Eye (tissue), 1 donor: ENCODE data around the gene HERC2.

Experiments used
- DNase-seq: peaks from one replicate; pipeline ENCODE4 v3.0.0-alpha.2; 2015

The HERC2 gene

DNA sequence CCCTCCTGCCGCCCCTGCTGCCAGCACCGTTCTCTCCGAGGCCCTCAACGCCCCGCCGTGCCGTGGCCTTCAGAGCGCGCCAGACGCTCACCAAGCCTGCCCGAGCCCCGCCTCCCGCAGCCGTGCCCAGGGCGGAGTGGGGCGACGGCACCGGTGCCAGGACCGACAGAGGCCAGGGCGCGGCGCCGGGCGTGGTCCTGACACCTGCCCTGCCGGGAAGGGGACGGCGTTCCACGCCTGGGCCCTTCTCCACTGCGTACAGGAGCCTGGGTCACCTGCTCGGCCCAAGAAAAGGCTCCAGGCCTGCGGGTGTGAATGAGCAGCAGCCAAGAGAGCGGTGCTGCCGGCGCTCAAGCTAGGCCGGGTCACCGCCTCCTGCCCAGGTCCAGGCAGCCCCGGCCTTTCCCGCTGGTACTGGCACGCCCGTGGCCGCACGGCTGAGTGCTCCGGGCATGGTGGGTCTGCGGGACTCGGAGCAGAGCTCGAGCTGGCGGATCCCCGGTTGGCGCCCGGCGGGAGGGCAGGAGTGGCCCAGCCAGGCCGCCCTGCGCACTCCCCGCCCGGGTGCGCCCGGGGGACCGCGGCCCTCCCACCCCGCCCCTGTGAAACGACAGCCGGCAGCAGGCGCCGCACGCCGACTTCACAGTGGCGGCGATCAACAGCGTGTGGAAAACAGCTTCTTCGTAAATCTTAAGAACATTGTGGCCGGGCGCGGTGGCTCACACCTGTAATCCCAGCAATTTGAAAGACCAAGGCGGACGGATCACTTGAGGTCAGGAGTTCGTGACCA, 227.1 kb downstream of the HERC2 start:
- peak; percentile 72 for DNase-seq

DNA sequence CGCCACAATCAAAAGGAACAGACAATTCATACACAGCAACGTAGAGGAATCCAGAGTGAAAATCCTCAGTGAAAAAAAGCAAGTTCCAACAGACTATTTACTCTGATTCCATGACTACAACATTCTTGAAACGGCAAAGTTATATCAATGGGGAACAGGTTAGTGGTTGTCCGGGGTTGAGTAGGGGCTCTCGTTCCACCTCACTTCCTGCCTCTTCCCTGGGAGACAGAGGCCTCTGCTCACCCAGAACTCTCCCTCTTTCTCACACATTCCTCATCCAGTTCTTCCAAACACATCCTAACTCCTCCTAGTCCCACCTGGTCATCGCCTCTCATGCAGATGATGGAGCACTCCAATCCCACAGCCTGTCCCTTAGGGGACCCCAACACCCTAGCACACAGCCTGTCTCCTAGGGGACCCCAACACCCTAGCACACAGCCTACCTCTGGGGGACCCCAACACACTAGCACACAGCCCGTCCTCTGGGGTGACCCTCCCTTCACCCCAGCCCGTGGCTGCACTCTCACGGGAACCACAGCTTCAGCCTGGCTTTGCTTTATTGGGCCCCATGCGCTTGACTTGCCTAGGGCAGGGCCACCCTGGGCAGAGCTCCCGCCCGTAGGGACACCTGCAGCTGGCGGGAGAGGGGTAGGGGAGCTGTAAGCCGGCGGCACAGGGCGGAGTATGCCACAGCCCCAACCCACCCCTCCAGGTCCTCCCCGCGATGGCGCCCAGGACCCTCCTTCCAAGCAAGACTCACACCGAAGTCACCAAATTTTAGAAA, 228.0 kb downstream of the HERC2 start:
- peak; percentile 26 for DNase-seq

DNA sequence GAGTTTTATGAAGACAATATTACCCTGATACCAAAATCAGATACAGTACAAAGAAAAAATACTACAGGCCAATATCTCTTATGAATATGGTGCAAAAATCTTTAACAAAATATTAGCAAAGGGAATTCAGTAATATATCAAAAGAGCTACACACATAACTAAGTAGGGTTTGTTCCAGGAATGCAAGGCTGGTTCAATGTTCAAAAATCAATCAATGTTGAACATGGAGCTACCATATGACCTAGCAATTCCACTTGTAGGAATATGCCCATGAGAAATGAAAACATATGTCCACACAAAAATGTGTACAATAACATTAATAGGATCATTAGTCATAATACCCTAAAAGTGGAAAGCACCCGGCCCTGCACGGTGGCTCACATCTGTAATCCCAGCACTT, 230.7 kb downstream of the HERC2 start:
- DNase-seq, result no peak

DNA sequence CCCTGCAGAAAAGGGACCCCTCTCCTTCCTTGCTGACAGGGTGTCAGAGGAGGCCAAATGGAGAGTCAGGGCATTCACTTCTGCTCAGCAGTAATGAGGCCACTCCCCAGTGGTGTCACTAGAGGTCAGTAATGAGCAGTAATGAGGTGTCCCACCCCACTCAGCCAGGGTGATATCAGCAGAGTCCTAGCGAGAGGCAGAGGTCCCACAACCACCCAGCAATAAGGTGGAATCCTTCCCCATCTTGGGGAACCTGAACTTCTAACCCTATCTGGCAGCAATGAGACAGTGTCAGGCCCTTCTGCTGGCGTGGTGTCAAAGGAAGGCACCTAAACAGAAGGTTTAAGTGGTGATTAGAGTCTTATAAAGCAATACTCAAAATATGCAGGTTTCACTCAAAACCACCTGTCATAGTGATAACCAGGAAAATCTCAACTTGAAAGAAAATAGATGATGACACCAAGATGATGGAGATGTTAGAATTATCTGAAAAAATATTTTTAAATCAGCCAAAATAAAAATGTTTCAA, 235.7 kb downstream of the HERC2 start:
- DNase-seq, result peak; percentile 80

DNA sequence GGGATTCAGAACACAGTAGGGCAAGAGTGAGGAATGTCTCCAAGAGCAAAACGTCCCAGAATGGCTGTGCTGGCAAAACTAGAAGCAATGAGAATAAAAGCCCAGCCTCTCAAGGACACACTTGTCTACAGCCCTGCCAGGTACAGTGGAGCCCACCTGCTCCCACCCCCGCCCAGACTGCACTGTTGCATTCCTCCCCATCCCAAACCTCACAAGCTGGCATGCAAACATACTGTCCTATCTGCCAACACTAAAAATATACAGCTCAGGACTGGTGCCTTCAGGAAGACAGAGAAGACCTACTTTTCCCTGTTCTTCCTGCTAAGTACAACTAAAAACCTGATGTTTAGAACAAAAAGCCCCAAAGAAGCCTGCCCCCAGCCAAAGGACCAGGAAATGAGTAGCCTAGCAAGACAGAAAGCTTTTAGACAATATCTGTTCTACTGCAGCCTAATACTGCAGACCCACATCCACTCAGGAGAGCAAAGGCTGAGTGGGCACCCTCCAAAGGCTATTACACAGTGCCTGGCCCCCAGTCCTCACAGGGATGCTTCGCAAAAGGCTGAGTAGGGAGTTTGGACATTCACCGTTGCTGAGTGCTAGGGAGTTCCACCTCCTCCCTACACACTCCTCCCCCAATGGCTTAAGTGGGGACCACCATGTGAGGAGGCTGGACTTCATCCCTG, 236.3 kb downstream of the HERC2 start:
- no peak for DNase-seq

DNA sequence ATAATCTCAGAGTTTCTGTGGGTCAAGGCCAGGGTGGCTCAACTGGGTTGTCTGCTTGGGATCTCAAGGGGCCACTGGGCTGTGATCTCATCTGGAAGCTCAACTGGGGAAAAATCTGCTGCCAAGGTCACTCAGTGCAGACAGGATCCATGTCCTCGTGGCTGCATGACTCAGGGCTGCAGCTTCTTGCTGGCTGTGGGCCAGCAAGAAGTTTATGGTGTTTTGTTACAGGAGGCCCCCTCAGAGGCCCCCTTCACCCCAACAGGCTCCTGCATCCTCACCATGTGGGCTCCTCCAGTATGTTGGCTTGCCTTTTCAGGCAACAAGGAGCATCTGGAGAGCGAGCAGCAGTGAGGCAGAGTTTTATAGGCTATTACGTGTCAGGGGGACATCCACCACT, 237.4 kb downstream of the HERC2 start:
- no peak for DNase-seq

DNA sequence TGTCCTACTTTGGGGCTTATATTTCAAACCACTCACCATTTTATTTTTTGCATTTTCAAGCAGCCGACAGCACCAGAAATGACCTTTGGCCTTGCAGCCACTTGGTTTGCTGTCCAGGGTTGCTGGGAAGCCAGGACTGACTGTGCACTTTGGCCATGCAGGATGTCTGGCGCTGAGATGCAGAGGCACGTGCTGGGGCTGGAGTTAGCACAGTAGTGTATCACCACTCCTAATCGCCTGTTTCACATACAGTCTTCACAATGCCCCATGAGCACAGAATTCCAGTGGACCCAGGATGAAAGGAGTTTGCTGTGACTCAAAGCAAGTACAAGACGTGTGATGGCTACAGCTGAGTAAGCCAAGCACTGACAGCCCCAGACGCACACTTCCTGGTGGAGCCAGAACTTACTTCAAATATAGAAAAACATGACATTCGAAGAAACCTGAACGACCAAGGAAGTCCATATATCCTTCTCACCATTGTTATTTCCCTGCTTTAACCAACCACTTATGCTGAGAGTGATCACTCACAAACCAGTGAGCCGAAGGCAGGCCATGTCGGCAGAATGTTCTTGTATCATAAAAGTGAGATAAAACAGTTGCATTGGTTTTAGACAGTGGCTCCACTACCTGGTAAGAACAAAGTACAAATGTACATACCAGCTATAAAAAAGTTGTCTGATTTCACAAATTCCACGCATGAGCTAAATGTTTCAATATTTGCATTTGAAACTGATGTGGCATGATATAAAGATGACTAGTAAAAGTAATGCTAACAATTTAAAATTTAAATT, 238.9 kb downstream of the HERC2 start:
- DNase-seq, result no peak

DNA sequence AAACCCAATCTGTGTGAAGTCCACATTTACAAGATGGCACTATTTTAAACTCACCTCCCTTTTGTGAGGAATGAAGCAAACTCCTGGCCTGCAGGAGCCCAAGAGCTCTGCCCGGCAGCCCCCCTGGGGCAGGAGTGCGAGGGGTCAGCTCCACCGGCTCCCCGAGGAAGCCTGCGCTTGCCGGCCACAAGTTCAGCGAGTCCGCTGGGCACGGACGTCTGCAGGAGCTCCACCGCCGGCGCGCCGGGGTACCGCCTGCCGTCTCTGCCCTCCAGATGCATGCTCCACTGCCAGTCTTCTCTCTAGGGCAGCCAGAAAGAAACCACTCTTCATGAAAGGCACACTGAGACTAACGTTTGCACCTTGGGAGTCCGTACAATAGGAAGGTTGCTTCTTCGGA, 240.4 kb downstream of the HERC2 start:
- no peak for DNase-seq

DNA sequence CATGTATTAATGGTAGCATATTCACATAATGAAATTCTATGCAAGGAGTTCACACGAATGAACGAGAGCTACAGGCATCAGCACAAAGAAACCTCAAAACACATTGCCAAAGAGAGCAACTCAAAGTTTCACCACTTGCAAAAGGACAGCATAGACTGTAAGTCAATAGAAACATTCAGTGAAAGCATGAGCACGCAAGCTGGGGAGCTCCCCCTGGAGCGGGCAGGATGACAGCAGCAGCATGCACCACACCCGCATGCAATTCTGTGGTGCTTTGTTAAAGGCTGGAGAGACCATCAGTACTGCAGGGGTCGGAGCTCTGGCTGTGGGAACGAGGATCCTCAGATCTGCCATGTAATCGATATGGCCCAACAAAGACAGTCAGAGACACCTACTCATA, 241.6 kb downstream of the HERC2 start:
- DNase-seq, result peak; percentile 21

DNA sequence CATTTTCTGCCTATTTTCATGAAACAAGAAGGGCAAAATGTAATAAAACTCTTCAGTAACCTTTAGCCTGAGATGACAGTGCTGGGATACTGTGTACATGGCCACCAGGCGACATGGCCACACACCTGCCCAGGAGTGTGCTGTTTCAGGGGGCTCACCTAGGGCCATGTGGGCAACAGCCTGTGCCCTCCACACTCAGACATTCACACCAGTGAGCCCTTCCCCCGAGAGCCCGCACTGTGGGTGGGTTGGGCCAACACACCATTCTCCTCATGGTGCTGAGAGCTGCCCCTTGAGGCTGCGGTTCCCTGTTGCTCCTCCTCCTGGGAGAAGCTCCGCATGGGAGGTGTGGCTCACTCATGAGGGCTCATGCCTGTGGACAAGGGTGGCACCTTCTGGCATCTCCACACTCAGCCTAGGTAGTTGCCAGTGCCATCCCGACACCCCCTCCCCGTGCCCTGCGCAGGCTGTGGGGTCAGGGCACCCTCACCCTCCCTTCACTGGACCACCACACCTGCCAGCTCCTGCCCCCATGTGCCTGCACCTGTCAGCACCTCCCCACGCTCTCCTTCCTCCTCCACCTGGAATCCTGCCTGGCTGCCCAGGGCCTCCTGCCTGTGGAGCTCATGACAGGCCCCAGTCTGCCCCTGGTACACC, 242.5 kb downstream of the HERC2 start:
- DNase-seq, result no peak

DNA sequence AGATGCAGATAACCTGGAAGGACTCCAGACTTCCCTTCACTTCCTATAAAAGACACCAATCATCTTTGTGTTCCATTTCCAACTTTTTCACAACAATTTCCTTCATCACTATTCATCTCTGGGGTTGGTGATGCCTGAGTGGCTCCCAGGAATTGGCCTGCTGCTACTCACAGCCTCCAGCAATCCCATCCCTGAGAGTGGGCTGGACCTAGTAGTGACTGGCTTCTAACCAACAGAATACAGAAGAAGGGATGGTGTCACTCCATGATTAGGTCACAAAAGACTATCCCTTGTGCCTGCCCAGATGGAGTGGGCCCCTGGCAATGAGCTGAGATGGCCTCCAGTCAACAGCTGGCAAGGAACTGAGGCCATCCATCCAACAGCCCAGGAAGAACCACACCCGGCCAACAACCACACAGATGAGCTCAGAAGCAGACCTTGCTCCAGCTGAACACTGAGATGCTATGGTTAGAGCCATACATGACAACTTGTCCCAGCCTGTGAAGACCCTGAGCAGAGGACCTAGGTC, 243.7 kb downstream of the HERC2 start:
- DNase-seq, result no peak

DNA sequence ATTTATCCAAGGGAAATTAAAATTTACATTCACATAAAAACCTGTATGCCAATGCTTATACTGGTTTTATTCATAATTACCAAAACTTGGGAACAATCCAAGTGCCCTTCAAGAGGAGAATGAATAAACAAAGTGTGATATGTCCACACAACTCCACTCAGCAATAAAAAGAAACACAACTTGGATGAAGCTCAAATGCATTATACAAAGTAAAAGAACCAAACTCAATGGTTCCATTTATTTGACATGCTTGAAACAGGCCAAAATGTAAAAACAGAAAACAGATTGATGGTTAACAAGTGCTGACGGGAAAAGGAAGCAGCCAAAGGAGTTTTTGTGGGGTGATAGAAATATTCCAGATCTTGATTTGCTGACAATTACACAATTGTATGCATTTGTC, 246.4 kb downstream of the HERC2 start:
- DNase-seq, result no peak

DNA sequence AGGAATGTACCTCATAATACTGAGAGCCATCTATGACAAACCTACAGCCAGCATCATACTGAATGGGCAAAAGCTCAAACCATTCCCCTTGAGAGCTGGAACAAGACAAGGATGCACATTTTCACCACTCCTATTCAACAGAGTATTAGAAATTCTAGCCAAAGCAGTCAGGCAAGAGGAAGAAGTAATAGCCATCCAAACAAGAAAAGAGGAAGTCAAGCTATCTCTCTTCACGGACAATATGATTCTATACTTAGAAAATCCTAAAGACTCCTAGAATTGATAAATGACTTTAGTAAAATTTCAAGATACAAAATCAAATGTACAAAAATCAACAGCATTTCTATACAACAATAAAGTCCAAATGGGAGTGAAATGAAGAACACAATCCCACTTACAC, 253.0 kb downstream of the HERC2 start:
- DNase-seq, result no peak

DNA sequence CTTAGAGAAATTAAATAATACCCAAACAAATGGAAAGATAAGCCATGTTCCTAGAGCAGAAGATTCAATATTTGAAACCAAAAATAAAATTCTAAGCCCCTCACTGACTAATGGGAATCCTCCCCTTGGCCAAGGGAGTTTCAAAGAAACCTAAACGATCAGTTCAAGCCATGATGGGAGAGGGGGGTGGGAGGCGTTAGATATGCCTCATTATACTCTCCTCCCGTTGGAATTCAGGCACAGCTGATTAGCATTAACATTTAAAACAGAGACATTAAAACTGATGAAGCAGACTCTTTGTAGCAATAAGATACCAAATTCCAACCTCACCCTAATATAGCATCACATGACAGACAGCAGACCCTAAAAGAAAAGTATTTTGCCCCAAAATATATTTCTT, 255.7 kb downstream of the HERC2 start:
- DNase-seq, result no peak
